ENCODE data around the gene CACNA1C. TPM values are rescaled to one million over a fixed set of nuclear protein-coding genes. Genes with fewer than 3 reads are reported as not detected.

Gene CACNA1C
- total and polyA plus RNA-seq, 2 of the 4 experiments (the other 2 are of a cell fraction) = 1.6 to 2.6 TPM

- Histone ChIP-seq H2AFZ (replicated peaks; ENCODE audit: low read length, poor library complexity) (no peak overlapping the region), H2BK120ac (ENCODE audit: low read depth, low read length) (no peak overlapping the region), H3K4me1 (ENCODE audit: control insufficient read depth, insufficient read depth, low read length) (no peaks in the 10 kb centered on the region), H3K36me3 (ENCODE audit: control insufficient read depth, insufficient read depth, low read length) (no peaks in the 10 kb centered on the region), H3K27ac (ENCODE audit: insufficient read depth, low read length) (no peak overlapping the region), H3K79me1 (ENCODE audit: low read depth in 1 of 2, low read length in 2 of 2) (no peaks in the 10 kb centered on the region; a peak in 1 of 4 replicates), H4K8ac (ENCODE audit: low read depth in 2 of 2, low read length in 2 of 2) (no peak overlapping the region), H4K91ac (ENCODE audit: insufficient read depth, low read depth, low read length) (no peak overlapping the region), H2BK20ac (ENCODE audit: low read depth, low read length) (no peak overlapping the region), H3K9me3 (ENCODE audit: control insufficient read depth, insufficient read depth, low read length) (no peaks in the 10 kb centered on the region), H2AK9ac (replicated peaks; ENCODE audit: low read depth, low read length, poor library complexity) (no peak overlapping the region), H3K4ac (ENCODE audit: low read depth, low read length) (no peak overlapping the region), H2BK5ac (ENCODE audit: low read depth, low read length, poor library complexity, severe bottlenecking) (no peak overlapping the region), H2BK15ac (ENCODE audit: low read depth, low read length) (no peak overlapping the region), H3K4me2 (ENCODE audit: low read depth, low read length) (no peak overlapping the region), H4K5ac (ENCODE audit: low read depth, low read length) (no peak overlapping the region), H3K27me3 (ENCODE audit: control insufficient read depth, insufficient read depth, low read length) (peaks cover 3% of the 10 kb centered on the region; the same call in 1 of the 2 replicates), H3K9ac (ENCODE audit: low read depth, low read length) (no peak overlapping the region), H3K14ac (replicated peaks; ENCODE audit: low read depth, low read length) (no peak overlapping the region), H3K23ac (ENCODE audit: low read depth, low read length) (no peak overlapping the region), H3K56ac (ENCODE audit: extremely low read depth, insufficient read depth, low read length) (no peak overlapping the region), H3K9me1 (ENCODE audit: insufficient read depth, low read length) (0 out of 2 replicates have a peak, but pooled peaks cover under 1% of the 10 kb centered on the region), H3K4me3 (ENCODE audit: insufficient read depth, low read depth, low read length) (no peak overlapping the region), H4K20me1 (ENCODE audit: insufficient read depth, low read length) (no peaks in the 10 kb centered on the region; the same call in 1 of the 2 replicates), H2AK5ac (ENCODE audit: low read depth, low read length) (no peak overlapping the region), H3K18ac (ENCODE audit: low read depth, low read length) (no peak overlapping the region)
- ChIA-PET POLR2A (ENCODE audit: unreplicated experiment) (no interaction called here), CTCF (no interaction called here)
- BruUV-seq (replicated peaks) = no TSS peak
- no peak for ATAC-seq (ENCODE audit: low read depth)
- in situ Hi-C loops (cut with MboI; ENCODE audit: low sequenced_read_pairs) = no loop called here
- no peak for DNase-seq
- dilution Hi-C loops (cut with HindIII; ENCODE audit: low sequenced_read_pairs, unreplicated experiment) = no loop called here
- TF ChIP-seq CTCF (conservative IDR thresholded peaks at IDR 0.05; ENCODE audit: low read depth, low read length) (no peak), MXI1 (IDR thresholded peaks at IDR 0.05; ENCODE audit: borderline replicate concordance, low read depth, low read length) (no peak), USF2 (IDR thresholded peaks at IDR 0.05; ENCODE audit: low read depth, low read length) (no peak), MAFK (IDR thresholded peaks at IDR 0.05; ENCODE audit: low read depth, low read length) (no peak), RAD21 (IDR thresholded peaks at IDR 0.05; ENCODE audit: low read length) (no peak), FOS (IDR thresholded peaks at IDR 0.05; ENCODE audit: low read depth, low read length) (no peak), RFX5 (IDR thresholded peaks at IDR 0.05; ENCODE audit: low read depth, low read length) (no peak)
- intact Hi-C loops (cut with micrococcal nuclease) = no loop called here
- no CpG with 5 or more reads among the region's 3 CpGs for WGBS, 2 experiments (ENCODE audit: extremely low coverage in 2 of 2, insufficient read length in 1 of 2)
These were observed 355.5 kb downstream of the CACNA1C start for GRCh38 chr12:2408262-2408661.

Measured in IMR-90 (cell line).